Neural cell (in vitro differentiated cells): Measurements from ENCODE around the gene TOM1L1.
"Not testable (repeated sequence)": the region's sequence is repeated elsewhere in the genome, so short reads cannot be mapped to it uniquely, and the experiment has no call there.

Source experiments
- CTCF ChIP-seq: fragments of 450-650 bp; IDR thresholded peaks from 2 replicates; pipeline ENCODE4 v1.5.1; 2014; ENCODE audit warnings: antibody characterized with exemption, mild to moderate bottlenecking, moderate library complexity; ENCODE audit not compliant: poor library complexity, severe bottlenecking
- EP300 ChIP-seq: fragments of 450-650 bp; conservative IDR thresholded peaks from 2 replicates; pipeline ENCODE4 v1.6.1; 2014; ENCODE audit warnings: antibody characterized with exemption, mild to moderate bottlenecking, moderate library complexity; ENCODE audit not compliant: poor library complexity, severe bottlenecking
- EZH2 ChIP-seq: fragments of 200-600, 300-800 bp; shearing (Covaris generic), sonication (generic); IDR thresholded peaks from 2 replicates; pipeline ENCODE4 v1.6.1; 2014; ENCODE audit warnings: antibody characterized with exemption, low read length, borderline replicate concordance, mild to moderate bottlenecking; ENCODE audit not compliant: insufficient read depth, poor library complexity, severe bottlenecking
- MXI1 ChIP-seq: fragments of 450-650 bp; conservative IDR thresholded peaks from 2 replicates; pipeline ENCODE4 v1.6.1; 2014; ENCODE audit warnings: antibody characterized with exemption, mild to moderate bottlenecking; ENCODE audit not compliant: poor library complexity, severe bottlenecking
- POLR2AphosphoS5 ChIP-seq: IDR thresholded peaks from 2 replicates; pipeline ENCODE4 v1.6.1; 2012
- RAD21 ChIP-seq: fragments of 450-650 bp; conservative IDR thresholded peaks from 2 replicates; pipeline ENCODE4 v1.6.1; 2014; ENCODE audit warnings: antibody characterized with exemption, mild to moderate bottlenecking, moderate library complexity

- not testable (repeated sequence) for TF ChIP-seq POLR2AphosphoS5, CTCF, EP300, EZH2, MXI1, RAD21
These were observed 24.7 kb upstream of the TOM1L1 start for GRCh38 chr17:54875906-54876305.
